Activated T-helper 1 cell treated with Interleukin-2 at 50 U/mL for 16 hours (primary cell): ENCODE measurements around the gene CENPL.
"Not testable (repeated sequence)": the region's sequence is repeated elsewhere in the genome, so short reads cannot be mapped to it uniquely, and the experiment has no call there.

Experiments
- DNase-seq: peaks from one replicate; pipeline ENCODE4 v3.0.0-alpha.2; 2020; ENCODE audit warnings: low read depth

The CENPL gene

DNA sequence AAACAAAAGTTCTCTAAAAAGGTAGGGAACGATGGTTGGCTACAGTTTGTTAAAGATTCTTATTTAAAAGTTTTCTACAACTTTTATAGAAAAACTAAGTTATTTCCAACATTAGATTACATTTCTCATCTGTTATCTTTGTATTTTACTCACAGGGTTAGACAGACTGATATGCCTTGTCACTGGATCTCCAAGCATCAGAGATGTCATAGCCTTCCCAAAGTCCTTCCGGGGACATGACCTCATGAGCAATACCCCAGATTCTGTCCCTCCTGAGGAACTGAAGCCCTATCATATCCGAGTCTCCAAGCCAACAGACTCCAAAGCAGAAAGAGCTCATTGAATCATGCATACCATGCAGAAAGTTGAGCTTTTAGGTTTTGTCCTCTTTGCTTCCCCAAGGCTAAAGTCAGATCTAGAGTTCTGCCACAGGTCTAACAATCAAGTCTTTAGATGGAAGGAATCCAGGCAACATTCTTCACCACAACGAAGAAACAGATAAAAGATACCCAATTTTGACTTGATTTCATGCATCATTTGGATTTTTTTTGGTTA, 32.8 kb upstream of the CENPL start:
- no peak for DNase-seq

DNA sequence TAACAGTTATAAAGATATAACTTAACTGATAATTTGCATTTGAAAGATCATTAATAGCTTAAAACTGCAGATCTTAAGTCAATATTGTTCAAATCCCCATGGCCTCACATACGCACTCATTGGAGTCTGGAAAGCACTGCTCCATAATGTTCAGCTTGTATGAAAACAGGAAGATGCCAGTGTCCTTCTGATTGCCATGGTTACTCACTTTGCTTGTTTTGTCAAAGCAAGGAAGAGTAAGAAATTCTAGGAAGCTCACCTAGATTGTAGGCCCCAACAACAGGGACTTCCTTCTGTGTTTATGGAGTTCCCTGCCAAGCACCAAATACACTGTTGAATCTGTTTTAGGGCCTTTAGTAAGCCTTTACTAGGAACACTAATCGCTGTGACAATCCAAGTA, 32.2 kb upstream of the CENPL start:
- DNase-seq, result no peak

DNA sequence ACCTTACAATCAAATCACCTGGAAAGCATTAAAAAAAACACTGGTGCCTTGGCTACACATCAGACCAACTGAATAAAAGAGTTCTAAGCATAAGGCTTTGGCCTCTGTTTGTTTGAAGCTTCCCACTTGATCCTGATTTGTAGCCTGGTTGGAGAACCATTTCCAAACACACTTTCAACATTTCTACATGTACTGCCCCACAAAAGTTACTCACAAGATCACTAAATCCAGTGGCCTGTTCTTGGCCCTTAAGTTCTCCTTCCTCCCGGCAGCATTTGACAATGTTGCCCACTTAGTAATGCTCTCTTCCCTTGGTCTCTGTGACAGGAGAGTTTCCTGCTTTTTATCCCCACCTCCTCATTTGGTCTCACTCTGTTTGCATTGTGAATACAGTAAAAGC, 31.3 kb upstream of the CENPL start:
- DNase-seq, result no peak

DNA sequence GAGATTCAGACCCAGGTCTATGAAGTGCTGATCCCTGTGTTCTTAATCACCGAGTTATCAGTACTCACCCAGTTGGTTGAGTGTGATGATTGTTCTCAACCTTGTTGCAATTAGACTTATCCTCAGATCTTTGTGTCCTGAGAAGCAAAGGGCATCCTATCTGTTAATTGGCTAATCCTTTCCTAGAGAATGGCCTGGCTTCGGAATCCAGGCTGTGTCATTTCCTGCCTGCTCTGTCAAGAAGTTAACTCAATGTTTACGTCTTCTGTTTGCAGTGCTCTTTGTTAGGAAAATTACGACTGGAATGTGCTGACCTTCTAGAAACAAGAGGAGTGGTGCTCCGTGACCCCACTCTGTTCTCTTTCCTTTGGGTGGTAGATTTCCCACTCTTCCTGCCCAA, 28.4 kb upstream of the CENPL start:
- no peak for DNase-seq

DNA sequence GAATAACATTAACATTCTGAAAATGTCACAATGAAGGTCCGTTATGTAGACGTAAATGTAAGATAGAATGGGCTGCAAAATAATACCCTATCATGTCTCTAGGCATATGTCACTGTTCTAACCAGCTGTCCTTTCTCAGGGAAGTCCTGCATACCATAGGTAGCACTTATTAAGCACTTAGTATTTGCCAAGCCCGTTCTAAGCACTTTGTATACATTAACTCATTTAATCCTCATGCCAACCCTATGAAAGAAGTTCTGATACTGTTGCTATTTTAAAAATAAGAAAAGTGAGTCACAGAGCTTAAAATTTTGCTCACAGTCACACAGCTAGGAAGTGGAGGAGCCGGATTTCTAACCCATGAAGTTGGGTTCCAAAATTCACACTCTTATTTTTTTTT, 27.4 kb upstream of the CENPL start:
- no peak for DNase-seq

DNA sequence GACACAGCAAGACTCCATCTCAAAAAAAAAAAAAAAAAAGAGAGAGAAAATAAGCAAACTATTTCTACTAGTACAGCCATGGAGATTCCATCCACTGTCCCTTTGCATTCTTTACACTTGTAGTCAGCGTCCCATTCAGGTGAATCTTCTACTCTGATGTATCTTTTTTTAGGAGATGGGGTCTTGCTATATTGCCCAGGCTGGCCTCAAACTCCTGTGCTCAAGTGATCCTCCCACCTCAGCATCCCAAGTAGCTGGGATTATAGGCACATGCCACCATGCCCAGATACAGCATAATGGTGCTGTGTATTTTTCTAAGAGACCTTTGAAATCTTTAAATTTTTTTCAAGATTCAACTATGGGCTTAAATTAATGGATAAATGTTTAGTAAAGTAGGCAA, 8.1 kb upstream of the CENPL start:
- no peak for DNase-seq

DNA sequence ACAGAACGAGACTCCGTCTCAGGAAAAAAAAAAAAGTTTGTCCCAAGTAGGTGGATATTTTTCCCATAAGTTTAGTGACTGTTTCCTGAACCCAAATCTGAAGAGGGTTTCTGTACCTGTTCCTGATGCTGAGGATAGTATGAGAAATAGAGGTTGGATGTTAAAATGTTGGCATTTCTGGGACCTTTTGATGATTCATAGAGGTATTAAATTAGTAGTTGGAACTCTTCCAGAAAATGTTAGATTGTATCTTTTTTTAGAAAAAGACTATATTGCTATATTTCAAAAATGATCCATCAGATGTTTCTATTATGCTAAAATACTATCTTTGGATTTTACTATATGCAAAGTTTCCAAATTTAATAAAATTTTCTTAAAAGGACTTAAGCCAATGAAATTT, 2.9 kb upstream of the CENPL start:
- DNase-seq, result no peak

DNA sequence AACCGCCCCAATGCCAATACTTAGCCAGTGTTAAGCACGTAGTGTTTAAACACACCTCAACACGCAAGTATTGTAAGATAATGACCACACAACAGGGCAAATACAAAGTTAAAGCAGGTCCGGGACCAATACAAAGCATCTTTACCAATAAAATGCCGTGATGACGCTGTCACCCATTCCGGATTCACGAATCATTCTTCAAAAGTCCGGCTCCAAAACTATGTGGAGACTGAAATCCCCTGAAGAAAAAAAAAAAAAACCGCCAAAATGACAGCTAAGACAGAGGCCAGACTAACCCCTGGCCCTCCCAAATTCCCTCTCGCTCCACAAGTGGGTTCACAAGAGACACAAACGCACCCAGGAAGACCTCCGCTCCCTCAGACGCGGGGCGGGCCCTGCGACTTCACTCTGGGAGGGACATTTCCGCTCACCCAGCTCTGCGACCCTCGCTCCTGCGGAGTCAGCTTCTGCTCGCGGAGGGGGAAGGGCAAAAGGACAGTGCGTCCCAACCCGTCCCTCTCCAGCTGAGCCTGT, 835 bp downstream of the CENPL start:
- DNase-seq, result no peak

DNA sequence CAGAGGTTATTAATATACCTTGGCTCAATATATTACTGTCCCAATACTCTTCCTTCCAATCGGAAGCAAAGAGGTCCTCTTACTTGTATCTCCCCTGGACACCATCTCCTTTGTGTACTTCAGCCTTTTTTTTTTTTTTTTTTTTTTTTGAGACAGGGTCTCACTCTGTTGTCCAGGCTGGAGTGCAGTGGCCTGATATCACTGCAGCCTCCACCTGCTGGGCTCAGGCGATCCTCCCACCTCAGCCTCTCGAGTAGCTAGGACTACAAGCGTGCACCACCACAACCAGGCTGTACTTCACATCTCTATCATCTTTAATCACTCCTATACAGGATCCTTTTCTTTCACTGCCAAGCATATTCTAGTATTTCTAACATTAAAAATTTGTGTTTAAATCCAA, 3.0 kb downstream of the CENPL start:
- no peak for DNase-seq

DNA sequence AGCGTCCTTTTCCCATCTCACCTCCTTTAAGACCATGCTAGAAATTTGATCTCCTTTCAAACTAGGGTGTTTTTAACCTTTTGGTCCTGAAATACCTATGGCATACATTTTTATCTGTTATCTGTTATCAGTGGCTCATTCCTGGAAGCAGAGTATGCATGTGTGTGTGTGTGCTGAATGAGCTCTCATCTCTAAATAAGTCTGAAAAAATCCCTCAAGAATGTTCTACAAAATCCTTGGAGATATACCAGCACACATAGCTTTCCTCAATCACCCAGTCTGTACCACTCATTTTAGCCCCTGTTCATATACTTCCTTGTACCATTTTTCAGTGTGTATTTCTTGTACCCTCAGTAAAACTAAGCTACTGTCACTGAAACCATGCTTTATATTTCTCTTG, 6.2 kb downstream of the CENPL start:
- DNase-seq, result no peak

DNA sequence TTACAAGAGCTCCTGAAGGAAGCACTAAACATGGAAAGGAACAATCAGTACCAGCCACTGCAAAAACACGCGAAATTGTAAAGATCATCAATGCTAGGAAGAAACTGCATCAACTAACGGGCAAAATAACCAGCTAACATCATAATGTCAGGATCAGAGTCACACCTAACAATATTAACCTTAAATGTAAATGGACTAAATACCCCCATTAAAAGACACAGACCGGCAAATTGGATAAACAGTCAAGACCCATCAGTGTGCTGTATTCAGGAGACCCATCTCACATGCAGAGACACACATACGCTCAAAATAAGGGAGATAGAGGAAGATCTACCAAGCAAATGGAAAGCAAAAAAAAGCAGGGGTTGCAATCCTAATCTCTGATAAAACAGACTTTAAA, 11.0 kb downstream of the CENPL start:
- not testable (repeated sequence) for DNase-seq

DNA sequence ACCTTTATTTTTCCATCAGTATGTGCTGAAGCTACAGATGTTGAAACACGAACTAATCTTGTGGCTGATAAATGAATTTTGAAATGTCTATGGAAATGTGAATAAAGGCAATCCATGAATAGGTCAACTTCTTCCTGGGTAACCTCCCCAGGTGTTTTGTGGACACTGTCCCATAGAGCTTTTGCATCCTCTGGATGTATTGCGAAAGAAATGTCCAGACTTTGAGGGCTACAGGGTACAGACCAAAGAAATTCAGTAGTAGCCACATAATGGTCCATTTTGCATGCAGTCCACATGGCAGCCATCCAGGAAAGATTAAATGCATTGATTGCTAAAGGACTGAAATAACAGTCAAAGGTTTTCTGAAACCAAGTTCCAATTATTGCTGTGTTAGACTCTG, 21.7 kb downstream of the CENPL start:
- DNase-seq, result no peak

DNA sequence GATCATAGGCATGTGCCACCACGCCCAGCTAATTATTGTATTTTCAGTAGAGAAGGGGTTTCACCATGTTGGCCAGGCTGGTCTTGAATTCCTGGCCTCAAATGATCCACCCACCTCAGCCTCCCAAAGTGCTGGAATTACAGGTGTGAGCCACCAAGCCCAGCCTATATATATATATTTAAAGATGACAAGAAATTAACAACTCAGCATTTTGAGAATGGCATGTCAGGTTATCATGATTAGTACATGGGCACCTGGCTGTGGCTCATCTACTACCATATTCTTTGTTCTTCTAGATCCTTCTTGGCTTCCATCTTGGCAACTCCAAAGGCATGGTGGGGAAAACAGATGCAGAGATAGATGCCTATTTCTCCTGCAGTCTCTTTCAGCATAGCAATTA, 24.7 kb downstream of the CENPL start:
- DNase-seq, result not testable (repeated sequence)

DNA sequence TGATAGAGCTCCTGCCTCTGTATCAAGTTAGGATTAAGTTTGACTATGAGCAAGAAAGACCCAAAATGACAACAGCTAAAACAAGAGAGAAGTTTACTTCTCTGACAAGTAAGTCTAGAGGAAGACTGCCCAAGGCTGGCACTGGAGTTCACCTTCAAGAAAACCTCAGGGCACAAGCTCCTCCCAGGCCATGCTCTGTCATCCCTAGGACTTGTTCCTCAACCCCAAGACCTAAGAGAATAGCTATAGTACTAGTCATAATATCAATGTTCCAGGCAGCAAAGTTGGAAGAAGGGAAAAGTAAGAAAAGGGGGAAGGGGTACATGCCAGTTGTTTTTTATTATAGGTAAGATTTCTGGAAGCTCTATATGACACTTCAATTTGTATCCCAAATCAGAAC, 26.6 kb downstream of the CENPL start:
- DNase-seq, result no peak

DNA sequence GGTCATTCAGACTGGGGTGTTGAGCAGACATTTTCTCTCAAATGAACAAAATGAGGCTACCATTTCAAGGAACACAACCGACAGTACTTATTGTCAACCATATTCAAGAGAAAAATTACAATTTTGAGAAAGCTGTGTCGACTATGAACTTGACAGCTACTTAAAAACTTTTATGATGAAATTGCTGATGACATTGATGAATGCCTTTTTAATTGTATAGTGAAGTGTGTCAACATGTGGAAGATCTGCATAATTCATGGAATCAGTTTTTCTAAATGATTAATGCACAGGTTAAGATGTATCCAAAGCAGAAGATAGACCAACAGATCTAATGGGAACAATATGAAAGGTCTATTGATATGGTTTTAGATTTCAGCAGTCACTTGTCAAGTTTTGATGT, 34.8 kb downstream of the CENPL start:
- DNase-seq, result no peak

DNA sequence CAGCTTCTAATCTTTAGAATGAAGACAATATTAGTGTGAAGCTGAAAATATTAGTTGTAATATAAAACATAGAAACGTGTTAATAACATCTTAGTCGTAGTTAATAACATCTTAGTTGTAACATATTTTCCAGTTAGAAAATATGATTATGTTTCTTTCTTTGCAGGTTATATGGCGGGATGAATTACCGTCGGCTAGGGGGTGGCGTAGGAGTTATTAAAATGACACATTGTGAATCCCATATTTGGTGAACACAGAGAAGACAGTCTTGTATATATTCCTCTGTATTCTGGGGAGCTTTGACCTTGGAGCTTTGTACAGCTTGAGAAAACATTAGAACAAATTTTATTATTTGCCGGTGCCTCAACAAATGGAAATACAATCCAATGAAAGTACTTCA, 39.7 kb downstream of the CENPL start:
- DNase-seq, result no peak

DNA sequence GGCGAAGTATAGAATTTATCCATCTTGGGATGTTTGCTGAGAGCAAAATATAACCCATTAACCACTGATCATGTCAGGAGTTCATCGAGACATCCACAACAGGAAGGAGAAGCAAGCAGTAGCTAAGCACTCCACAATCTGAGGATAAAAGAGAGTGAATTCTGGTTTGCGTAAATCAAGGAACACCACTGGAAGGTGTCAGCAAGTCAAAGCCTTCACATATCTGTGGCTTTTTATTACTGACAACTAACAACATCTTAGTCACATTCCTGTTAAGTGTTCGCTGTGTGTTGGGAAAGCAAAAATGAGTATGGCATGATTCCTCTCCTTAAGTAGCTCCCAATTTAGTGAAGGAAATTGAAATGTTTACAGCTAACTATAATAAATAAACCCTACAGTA, 44.7 kb downstream of the CENPL start:
- DNase-seq, result no peak

DNA sequence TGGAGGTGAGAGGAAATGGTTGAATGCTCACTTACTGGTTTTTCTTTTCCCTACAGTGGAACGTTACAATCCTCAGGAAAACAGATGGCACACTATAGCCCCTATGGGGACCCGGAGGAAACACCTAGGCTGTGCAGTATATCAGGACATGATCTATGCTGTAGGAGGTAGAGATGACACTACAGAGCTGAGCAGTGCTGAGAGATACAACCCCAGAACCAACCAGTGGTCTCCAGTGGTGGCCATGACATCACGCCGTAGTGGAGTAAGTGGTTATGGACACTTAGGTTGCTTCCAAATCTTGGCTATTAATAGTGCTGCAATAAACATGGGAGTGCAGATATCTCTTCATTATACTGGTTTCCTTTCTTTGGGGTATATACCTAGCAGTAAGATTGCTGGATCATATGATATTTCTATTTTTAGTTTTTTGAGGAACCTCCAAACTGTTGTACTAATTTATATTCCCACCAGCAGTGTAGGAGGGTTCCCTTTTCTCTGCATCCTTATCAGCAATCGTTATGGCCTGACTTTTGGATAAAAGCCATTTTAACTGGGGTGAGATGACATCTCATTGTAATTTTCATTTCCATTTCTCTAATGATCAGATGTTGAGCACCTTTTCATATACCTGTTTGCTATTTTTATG, 49.0 kb downstream of the CENPL start:
- no peak for DNase-seq

DNA sequence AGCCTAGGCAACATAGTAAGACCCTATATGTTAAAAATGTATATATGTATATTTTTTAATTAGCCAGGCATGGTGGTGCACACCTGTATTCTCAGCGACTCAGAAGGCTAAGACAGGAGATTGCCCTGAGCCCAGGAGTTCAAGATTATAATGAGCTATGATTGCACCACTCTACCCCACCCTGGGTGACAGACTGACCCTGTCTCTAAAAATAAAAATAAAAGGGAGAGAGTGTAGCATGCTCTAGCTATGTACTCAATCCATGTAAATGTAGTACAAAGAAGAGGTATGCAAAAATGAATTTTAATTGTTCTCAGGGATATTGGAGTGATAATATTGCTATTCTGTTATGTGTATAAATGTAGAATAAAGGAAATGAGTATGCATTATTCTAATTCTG, 53.1 kb downstream of the CENPL start:
- DNase-seq, result no peak

DNA sequence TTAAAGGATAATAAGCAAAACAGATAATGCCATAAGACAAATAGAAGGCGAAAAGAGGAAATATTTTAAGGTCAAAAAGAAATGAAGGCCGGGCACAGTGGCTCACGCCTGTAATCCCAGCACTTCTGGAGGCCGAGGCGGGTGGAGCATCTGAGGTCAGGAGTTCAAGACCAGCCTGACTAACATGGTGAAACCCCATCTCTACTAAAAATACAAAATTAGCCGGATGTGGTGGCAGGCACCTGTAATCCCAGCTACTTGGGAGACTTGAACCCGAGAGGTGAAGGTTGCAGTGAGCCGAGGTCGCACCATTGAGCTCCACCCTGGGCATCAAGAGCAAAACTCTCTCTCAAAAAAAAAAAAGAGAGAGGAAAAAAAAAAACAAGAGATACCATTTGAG, 54.4 kb downstream of the CENPL start:
- not testable (repeated sequence) for DNase-seq

DNA sequence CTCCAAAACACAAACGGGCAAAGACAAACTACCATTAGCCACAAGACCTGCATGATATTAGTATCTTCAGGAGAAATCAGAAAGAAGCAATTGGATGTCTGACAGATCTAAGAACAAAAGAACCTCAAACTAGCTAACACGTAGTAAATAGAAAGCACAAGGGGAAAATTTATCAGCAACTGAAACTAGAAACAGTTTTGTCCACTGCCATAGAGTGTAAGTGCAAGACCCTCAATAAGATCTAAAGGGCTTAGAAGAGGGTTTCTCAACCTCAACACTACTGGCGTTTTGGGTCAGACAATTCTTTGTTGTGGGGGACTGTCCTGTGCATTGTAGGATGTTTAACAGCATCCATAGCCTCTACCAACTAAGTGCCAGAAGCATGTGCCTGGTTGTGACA, 55.9 kb downstream of the CENPL start:
- DNase-seq, result no peak

DNA sequence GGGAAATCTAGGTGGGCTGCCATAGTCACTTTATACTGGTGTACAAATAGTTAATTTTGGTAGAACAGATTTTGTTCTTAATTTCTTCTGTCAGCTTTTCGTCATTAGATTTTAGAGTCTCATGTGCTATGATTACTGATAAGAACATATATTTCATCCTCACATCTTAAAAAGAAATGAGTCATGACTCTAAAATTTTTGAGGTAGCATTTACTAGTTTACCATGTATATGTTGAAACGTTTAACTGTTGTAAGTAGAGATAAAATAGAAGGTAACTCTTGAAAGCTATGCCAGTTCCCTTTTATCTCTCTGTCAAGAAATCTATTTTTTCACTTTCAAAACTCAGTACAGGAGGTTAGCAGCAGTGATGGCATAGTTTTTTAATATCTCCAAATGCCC, 56.5 kb downstream of the CENPL start:
- no peak for DNase-seq

DNA sequence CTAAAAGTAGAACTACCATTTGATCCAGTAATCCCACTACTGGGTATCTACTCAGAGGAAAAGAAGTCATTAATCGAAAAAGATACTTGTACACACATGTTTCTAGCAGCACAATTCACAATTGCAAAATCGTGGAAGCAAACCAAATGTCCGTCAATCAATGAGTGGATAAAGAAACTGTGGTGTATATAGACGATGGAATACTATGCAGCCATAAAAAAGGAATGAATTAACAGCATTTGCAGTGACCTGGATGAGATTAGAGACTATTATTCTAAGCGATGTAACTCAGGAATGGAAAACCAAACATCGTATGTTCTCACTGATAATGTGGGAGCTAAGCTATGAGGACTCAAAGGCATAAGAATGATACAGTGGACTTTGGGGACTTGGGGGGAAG, 60.4 kb downstream of the CENPL start:
- not testable (repeated sequence) for DNase-seq

DNA sequence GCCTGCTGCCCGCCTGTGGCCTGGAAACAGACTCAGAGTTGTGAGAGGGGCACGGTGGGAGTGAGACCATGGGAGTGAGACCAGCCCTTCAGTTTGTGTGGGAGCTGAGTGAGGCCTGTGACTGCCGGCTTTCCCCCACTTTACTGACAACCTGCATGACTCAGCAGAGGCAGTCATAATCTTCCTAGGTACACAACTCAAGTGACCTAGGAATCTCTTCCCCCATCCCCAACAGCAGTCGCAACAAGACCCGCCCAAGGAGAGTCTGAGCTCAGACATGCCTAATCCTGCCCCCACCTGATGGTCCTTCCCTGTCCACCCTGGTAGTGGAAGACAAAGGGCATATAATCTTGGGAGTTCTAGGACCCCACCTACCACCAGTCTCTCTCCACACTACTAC, 65.7 kb downstream of the CENPL start:
- no peak for DNase-seq
